Gastrocnemius medialis (tissue), 4 donors: Measurements from ENCODE around the gene GNAI1.

ENCODE experiments used
- POLR2A ChIP-seq, 2 donors: fragments of 450-650 bp; IDR thresholded peaks; one replicate each; pipeline ENCODE4 v1.6.1; 2017; ENCODE audit warnings: antibody characterized with exemption in 2 of 2, mild to moderate bottlenecking in 2 of 2, moderate library complexity in 2 of 2
- TF ChIP-seq, protein P1 (sequence below), 5 experiments: fragments of 450-650 bp in 3 of 5; fragments of 200-600 bp in 2 of 5; sonication (generic) in 2 of 5; IDR thresholded peaks in 4 of 5; conservative IDR thresholded peaks in 1 of 5; 1 replicate in 4 of 5; 2 replicates in 1 of 5; pipeline ENCODE4 v1.5.1; 2016 to 2019; ENCODE audit warnings: antibody characterized with exemption in 5 of 5, mild to moderate bottlenecking in 3 of 5, moderate library complexity in 3 of 5

- TF ChIP-seq, protein P1, sequence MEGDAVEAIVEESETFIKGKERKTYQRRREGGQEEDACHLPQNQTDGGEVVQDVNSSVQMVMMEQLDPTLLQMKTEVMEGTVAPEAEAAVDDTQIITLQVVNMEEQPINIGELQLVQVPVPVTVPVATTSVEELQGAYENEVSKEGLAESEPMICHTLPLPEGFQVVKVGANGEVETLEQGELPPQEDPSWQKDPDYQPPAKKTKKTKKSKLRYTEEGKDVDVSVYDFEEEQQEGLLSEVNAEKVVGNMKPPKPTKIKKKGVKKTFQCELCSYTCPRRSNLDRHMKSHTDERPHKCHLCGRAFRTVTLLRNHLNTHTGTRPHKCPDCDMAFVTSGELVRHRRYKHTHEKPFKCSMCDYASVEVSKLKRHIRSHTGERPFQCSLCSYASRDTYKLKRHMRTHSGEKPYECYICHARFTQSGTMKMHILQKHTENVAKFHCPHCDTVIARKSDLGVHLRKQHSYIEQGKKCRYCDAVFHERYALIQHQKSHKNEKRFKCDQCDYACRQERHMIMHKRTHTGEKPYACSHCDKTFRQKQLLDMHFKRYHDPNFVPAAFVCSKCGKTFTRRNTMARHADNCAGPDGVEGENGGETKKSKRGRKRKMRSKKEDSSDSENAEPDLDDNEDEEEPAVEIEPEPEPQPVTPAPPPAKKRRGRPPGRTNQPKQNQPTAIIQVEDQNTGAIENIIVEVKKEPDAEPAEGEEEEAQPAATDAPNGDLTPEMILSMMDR (IDR thresholded peaks at IDR 0.05 in 4 of 5, conservative IDR thresholded peaks at IDR 0.05 in 1 of 5), result no peak
- no peak for TF ChIP-seq POLR2A (IDR thresholded peaks at IDR 0.05)
These were observed 4.6 kb downstream of the GNAI1 start for GRCh38 chr7:80139236-80139635.
